ENCODE data around the gene CACNA1H.

Gene CACNA1H

DNA sequence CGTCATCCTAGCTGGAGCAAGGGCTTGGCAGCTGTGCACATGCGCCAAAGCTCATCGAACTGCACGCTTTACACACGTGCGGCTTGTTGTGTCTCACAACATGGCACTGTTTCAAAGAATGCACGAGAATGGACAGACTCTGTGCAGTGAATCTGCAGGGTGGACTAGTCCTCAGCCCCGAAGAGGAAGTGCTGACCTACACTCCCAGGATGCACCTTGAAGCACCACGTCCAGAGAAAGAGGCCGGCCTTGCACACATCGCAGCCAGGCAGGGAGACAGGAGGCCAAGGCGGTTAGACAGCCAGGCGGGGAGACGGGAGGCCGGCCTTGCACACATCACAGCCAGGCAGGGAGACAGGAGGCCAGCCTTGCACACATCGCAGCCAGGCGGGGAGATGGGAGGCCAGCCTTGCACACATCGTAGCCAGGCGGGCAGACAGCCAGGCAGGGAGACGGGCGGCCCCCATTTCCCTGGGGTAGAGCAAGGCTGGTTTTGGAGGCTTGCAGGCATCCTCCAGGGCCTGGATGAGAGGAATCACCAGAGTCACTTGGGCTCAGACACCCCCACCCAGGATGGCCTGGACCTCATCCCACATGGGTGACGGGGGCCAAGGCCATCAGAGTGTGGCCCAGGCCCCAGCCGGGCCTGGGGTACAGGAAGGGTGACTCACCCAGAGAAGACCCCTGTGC is 9.0 kb upstream of the CACNA1H start:
- DNase-seq (ENCODE audit: low spot score): no peak

DNA sequence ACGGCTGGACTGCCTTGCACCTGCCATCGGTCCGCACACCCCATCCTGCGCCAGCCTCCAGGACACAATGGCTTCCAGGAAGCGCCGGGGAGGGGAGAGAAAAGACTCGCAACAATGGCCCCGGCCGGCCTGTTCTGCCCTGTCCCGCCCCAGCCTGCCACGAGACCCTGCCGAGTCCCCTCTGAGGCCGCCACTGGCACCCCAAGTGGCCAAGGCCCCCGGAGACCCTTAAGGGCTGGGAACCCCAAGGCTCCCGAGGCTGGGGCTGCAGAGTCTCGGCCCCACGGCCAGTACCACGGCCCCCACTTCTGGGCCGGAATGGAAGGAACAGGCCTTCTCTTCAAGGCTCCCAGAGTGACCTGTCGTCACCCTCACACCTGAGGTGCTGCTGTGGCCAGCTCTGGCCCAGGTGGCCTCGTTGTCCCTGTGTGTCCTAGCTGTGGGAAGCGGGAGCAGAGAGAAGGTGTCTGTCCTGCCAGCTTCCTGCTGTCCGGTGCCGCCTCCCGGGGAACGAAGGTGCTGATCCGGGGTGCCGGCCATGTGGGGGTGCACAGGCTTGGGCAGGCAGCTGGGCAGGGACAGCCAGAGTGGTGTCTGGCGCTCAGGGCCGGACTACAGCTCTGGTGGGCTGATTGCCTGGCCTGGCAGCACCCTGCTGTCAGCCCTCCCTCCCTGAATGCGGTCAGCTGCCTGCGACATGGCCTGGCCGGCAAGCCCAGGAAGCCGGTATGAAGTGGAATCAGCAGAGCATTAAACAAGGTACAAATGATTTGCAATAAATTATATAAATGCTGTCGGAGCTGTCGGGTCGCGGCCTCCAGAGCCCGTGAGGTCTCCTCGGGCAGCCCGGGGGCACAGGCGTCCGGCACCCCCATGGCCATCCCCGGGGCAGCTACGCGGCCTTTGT is 8.2 kb upstream of the CACNA1H start:
- no peak for DNase-seq (ENCODE audit: low spot score)

DNA sequence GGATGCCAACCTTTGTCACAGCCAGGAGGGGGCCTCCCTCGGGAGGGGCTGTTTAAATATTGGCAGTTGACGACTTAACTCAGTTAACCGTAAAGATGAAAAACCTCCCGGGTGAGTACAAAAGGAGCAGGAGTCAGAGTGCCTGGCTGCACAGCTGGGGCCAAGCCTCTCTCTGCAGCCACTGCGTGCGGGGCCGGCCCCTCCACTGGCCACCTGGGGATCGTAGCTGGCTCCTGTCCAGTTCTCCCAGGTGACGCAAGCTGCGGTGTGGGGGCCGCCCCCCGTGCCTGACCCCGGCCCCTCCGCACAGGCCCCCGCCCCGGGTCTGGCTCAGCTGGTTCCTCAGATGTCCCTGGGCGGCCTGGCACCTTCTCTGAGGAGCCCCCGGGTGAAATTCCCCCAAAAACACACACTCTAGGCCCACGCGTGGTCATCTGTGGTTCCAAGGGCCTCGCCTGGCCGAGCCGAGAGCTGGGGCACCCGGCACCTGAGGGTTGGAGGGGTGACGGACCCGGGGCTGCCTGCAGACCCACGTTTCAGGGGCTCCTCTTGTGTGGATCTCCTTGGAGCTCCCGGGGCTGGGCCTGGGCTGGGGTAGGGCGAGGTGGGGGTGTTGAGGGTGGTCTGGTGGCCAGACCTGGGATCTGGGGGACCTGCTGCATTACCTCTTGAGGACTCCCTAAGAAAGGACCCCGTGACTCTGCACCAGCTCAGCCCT is 7.4 kb upstream of the CACNA1H start:
- no peak for DNase-seq (ENCODE audit: low spot score)

GRCh38 chr16:1146409-1146808 is 6.5 kb upstream of the CACNA1H start:
- DNase-seq (ENCODE audit: low spot score): no peak

DNA sequence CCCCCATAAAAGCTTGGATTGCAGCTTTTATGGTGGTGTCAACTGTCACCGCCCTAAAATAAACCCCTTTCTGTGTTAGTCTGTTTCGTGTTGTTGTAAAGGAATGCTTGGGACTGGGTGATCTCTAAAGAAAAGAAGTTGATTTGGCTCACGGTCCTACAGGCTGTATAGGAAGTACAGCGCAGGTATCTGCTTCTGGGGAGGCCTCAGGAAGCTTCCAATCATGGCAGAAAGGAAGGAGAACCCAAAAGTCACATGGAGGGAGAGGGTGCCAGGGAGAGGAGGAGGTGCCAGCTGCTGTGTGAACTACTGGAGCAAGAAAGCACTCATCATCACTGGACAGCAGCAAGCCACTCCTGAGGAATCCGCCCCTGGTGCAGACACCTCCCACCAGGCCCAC is 5.9 kb upstream of the CACNA1H start:
- no peak for DNase-seq (ENCODE audit: low spot score)

DNA sequence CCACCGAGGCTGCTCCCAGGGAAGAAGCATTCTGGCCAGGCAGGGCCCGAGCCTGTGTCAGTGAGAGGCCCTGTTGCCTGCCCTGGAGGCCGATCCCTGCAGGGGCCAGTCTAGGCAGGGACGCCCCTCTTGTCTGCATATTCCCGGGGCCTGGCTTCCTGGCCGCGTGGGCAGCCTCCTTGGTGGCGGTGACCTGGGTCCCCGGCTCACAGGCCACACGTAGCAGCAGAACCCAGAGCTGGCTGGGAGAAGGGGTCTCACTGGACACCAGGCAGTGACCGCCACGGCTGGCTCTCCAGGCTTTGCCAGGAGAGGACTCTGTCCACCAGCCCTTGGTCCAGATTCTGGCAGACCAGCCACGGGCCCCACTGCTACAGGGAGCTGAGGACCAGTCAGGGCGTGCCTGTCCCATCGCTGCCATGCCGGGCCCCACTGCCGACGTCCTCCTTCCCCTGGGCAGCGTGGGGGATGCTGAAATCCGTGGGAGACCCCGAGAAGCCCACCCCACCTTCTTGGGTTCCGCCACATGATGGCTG is 3.7 kb upstream of the CACNA1H start:
- no peak for DNase-seq (ENCODE audit: low spot score)

DNA sequence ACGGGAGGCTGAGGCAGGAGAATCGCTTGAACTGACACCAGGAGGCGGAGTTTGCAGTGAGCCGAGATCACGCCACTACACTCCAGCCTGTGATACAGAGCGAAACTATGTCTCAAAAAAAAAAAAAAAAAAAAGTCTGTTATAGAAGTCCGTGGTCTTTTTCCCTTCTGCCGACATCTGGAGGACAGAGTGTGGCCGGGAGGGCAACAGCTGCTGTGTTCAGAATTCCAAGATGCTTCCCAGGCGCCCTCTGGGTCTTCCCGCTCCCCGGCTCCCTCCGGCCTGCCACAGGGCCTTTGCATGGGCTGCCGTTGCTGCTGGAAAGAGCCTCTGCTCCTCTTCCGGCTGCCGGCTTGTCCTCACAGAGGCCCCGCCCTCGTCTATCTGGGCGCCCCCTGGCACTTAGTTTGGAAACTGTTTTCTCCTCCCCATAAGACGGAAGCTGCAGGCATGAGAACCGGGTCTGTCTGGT is 2.4 kb upstream of the CACNA1H start:
- peak; percentile 39 for DNase-seq (ENCODE audit: low spot score)

DNA sequence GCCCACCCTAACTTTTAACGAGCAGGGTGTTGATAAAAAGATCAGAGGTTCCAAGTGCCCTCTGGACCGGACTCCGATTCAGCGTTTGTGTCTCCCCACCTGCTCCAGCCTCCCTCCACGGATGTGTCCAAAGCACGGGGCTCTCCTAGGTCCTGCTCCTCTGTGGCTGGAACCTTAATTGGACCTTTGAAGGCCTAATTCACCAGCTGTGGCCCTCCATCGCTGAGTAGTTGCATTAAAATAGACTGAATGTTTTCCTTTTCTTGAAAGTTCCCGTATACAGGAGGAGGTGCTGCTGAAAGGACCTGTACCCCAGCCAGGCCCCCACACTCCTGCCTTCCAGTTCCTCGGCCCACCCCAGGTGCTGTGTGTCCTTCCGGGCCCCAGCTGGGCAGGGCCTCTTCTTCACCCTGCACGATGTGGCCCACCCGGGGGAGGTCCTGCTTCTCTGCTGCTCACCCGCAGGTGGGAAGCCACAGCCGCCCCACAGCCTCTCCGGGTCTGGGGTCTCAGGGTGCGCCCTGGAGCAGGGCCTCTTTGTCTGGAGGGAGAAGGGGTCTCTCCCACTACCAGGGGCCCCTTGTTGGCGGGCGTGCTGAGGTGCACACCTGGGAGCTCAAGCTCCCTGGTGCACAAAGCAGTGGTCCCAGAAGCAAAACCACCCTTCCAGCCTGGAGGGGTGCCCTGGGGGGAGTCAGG is 1.3 kb upstream of the CACNA1H start:
- DNase-seq (ENCODE audit: low spot score): no peak

DNA sequence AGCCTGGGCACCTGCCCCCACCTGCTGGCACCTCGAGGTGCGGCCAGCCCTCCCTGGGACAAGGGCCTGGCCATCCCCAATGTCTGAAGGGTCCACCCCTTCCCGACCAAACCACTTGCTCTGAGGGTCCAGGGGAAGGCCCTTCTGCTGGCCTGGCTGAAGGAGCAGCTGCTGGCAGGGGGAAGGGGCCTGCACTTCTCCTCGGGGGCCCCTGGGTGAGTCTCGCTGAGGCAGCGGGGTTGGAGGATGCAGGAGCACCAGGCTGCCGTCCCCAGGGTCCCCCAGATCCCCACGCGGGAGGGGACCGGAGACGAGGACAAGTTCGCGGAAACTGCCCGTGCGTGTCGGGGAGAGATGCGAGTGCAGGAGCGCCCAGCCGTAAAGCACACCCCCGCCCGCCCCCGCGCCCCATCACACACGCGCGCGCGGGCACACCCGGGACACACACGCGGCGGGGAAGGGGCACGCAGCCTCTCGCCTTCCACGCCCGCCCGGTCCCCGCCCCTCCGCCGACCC is 725 bp upstream of the CACNA1H start:
- no peak for DNase-seq (ENCODE audit: low spot score)

DNA sequence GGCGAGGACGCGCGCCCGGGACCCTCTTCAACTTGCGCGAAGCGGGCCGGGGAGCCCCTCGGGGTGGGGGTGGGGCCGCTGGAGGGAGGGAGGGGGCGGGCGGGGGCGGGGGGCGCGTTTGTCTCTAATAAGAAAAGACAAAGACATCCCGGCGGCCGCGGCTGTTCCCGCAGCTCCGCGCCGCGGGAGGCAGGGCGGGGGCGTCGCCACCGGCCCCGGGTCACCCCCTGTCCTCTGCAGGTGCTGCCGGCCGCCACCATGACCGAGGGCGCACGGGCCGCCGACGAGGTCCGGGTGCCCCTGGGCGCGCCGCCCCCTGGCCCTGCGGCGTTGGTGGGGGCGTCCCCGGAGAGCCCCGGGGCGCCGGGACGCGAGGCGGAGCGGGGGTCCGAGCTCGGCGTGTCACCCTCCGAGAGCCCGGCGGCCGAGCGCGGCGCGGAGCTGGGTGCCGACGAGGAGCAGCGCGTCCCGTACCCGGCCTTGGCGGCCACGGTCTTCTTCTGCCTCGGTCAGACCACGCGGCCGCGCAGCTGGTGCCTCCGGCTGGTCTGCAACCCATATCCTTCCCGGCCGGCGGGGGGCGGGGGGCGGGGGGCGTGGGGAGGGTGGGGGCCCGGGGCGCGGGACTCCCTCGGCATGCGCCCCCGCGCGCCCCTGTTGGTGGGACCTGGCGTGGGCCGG is 714 bp downstream of the CACNA1H start:
- DNase-seq (ENCODE audit: low spot score): no peak

GRCh38 chr16:1154291-1154886 is 1.5 kb downstream of the CACNA1H start:
- DNase-seq (ENCODE audit: low spot score): no peak

DNA sequence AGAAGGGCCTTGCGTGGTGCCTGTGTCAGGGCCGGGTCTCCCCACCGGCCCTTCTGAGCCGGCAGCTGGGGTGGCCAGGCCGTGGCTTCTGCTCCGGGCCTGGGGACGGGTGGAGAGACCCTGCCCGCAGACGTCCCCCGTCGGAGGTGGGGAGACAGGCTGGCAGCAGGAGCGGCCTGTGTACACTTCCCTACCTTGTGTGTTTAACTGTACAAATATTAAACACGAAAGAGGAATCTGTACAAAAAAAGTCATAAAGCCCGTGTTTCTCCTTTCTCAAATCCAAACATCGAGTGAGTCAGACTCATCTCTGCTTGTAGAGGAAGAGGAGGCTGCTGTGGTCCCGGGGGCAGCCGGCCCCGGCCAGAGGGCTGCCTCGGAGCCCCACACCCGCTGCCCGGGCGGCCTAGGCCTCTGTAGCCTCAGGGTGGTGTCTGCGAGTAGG is 2.0 kb downstream of the CACNA1H start:
- no peak for DNase-seq (ENCODE audit: low spot score)

DNA sequence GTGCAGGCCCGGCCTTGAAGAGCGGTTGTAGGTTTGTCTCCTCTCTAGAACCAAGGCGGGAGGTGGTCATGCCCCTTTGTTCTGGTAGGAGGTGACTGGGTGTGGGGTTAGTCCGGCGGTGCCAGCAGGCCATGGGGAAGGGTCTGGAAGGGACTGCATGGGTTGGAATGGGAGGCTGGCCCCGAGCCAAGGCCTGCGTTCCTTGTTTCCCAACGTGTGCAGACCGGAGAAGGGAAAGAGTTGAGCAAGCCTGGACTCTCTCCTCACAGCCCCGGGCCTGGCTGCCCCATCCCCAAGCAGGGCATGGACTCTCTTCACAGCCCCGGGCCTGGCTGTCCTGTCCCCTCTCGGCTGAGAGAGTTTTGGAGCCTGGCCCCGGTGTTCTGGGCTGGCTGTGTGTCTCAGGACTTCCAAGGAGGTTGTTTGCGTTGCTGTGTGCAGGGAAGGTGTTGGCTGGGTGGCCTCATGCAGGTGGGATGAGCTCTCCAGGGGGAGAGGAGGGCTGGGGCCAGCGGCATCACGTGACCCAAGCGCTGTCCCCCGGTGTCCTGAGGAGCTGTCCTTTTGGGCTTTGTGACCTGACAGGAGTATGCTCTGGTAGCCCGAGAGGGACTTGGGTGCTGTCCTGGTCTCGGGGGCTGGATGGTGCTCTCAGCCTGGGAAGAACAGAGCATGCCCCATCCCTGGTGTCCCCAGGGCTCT is 2.6 kb downstream of the CACNA1H start:
- no peak for DNase-seq (ENCODE audit: low spot score)

GRCh38 chr16:1156055-1156982 is 3.4 kb downstream of the CACNA1H start:
- peak; percentile 38 for DNase-seq (ENCODE audit: low spot score)

DNA sequence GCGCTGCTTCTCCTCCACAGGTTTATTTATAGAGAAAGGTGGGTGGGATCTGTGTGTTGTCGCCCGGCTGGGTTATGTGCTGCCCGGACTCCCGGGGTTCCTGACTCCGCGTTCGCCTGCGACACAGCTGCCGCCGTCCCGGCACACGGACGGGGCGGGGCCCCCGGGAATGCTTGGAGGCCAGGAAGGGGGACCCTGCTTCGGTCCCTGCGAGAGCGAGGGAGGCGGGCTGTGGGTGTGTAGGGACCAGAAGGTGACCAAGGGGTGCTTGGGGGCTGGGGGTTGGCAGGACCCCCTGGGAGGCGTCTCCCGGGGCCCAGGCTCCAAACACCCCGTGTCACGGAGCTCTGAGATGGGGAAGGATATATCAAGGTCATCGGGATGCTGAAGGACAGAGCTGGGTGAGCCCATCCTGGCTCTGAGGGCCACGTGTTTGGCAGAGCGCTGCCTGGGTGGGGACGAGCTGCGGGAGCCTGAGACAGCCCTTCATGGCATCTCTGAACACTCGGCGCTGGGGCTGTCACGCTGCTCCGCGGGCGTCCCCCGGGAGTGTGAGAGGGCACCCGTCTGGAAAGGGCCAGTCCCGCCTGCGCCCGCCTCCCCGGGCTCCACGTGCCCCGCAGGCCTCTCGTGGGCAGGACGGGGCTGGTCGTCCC is 4.2 kb downstream of the CACNA1H start:
- no peak for DNase-seq (ENCODE audit: low spot score)

- DNase-seq (ENCODE audit: low spot score): no peak
These were observed 4.9 kb downstream of the CACNA1H start for GRCh38 chr16:1157639-1158455.
